Muscle layer of duodenum (tissue), 2 donors: ENCODE data around the gene GNAQ.

Experiments used
- H3K27ac ChIP-seq: one replicate; pipeline ENCODE4 v1.7.0; 2013; ENCODE audit warnings: mild to moderate bottlenecking, low read length
- H3K27me3 ChIP-seq: one replicate; pipeline ENCODE4 v1.7.0; 2013; ENCODE audit warnings: low read depth, mild to moderate bottlenecking, control low read depth, low read length
- H3K36me3 ChIP-seq, 2 donors: one replicate each; pipeline ENCODE4 v1.7.0; 2013; ENCODE audit warnings: low read length in 2 of 2, control low read depth in 1 of 2, mild to moderate bottlenecking in 1 of 2; ENCODE audit not compliant: insufficient read depth in 2 of 2, control insufficient read depth in 1 of 2
- H3K4me1 ChIP-seq, 2 donors: one replicate each; pipeline ENCODE4 v1.7.0; 2013; ENCODE audit warnings: low read length in 2 of 2, mild to moderate bottlenecking in 2 of 2, control low read depth in 1 of 2, moderate library complexity in 1 of 2; ENCODE audit not compliant: insufficient read depth in 2 of 2, control insufficient read depth in 1 of 2
- H3K4me3 ChIP-seq, 2 donors: one replicate each; pipeline ENCODE4 v1.7.0; 2013; ENCODE audit warnings: low read length in 2 of 2, low read depth in 1 of 2, mild to moderate bottlenecking in 1 of 2
- H3K9me3 ChIP-seq, 2 donors: one replicate each; pipeline ENCODE4 v1.7.0; 2013; ENCODE audit warnings: low read length in 2 of 2, control low read depth in 1 of 2, mild to moderate bottlenecking in 1 of 2; ENCODE audit not compliant: control insufficient read depth in 1 of 2
- donor health status: healthy.

The GNAQ gene

DNA sequence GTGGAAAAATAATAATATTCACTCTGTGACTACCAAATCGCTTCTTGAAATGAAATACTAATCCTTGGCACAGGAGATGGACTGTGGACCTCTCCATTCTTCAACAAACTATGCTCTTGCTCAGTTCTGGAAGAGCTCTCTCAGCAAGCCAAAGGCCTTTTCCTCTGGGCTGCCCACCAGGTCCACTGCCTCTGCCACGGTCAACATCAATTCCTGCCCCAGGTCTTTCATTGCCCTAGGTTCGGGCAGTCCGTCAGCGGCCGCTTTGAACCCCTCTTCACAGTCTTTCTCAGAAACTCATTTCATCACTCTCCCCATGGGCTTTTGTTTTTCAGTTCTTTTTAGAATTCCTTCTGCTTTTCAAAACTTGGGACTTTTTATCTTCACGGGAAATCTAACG lies 64.9 kb downstream of the GNAQ start:
- H3K27me3 ChIP-seq, result no peaks in the 10 kb centered on the region

DNA sequence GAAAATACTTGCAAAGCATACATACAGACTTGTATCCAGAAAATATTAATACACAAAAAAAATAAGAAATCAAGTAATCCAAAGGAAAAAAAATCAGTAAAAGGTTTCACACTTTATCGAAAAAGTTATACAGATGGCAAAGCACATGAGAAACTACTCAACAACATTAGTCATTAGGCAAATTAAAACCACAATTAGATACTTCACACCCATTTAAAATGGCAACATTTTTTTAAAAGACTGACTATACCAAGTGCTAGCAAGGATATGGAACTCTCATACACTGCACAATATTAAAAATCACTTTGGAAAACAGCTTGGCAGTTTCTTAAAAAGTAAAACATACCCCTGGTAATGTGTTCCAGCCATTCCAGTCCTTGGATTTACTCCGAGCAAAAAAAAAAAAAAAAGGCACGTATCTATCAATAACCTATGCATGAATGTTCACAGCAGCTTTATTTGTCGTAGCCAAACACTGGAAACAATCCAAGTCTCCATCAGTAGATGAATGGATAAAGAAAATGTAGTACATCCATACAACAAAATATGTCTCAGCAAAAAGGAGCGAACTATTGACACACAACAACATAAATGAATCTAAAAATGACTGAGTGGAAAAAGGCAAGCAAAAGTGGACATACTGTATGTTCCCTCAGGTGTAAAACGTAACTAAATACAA lies 66.0 kb downstream of the GNAQ start:
- no peaks in the 10 kb centered on the region for H3K27me3 ChIP-seq
- peaks cover 0 to 2% of the 10 kb centered on the region in 2 donors for H3K4me1 ChIP-seq
- no peaks in the 10 kb centered on the region for H3K36me3 ChIP-seq
- no peaks in the 10 kb centered on the region for H3K9me3 ChIP-seq
- H3K27ac ChIP-seq, result no peak overlapping the region
- H3K4me3 ChIP-seq, result no peak overlapping the region

More for the DNA sequence above, 64.9 kb downstream of the GNAQ start:
- Histone ChIP-seq H3K27ac (no peak overlapping the region), H3K4me1 (no peaks in the 10 kb centered on the region), H3K4me3 (no peak overlapping the region), H3K36me3 (no peaks in the 10 kb centered on the region), H3K9me3 (no peaks in the 10 kb centered on the region)

DNA sequence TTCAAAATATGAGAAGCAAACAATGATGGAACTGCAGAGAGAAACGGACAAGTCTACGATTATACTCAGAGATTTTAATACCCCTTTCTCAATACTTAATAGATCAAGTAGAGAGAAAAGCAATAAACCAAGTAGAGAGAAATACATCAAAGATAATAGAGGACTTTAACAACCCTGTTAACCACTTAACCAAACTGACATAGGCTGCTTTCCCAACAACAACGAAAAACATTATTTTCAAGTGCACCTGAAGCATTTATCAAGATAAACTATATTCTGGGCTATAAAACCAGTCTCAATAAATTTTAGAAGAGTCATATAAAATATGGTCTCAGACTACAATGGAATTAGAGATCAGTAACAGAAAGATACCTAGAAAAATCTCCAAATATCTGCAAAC lies 67.4 kb downstream of the GNAQ start:
- no peaks in the 10 kb centered on the region for H3K27me3 ChIP-seq
- H3K27ac ChIP-seq, result no peak overlapping the region
- no peaks in the 10 kb centered on the region for H3K36me3 ChIP-seq
- peaks cover 0 to 12% of the 10 kb centered on the region in 2 donors for H3K4me1 ChIP-seq
- no peak overlapping the region for H3K4me3 ChIP-seq
- no peaks in the 10 kb centered on the region for H3K9me3 ChIP-seq

DNA sequence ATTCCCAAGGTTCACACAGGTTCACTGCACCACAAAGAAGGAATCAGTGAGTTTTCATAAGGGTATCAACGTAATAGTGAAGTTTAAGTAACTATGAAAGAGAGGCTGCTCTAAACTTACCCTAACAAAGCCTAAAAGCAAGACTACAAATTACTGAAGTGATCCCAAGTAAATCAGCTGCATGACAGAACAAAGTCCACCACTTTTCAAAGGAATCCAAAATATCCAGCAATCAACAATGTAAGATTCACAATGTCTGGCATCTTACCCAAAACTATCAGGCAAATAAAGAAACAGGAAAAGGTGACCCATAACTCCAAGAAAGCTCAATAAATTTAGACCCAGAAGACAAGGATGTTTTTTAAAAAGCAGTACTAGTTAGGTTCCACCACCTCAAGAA lies 70.1 kb downstream of the GNAQ start:
- H3K4me1 ChIP-seq, result peaks cover 6 to 19% of the 10 kb centered on the region in 2 donors
- H3K9me3 ChIP-seq, result no peaks in the 10 kb centered on the region
- no peak overlapping the region for H3K27ac ChIP-seq
- no peaks in the 10 kb centered on the region for H3K27me3 ChIP-seq
- no peak overlapping the region for H3K4me3 ChIP-seq
- no peaks in the 10 kb centered on the region for H3K36me3 ChIP-seq

DNA sequence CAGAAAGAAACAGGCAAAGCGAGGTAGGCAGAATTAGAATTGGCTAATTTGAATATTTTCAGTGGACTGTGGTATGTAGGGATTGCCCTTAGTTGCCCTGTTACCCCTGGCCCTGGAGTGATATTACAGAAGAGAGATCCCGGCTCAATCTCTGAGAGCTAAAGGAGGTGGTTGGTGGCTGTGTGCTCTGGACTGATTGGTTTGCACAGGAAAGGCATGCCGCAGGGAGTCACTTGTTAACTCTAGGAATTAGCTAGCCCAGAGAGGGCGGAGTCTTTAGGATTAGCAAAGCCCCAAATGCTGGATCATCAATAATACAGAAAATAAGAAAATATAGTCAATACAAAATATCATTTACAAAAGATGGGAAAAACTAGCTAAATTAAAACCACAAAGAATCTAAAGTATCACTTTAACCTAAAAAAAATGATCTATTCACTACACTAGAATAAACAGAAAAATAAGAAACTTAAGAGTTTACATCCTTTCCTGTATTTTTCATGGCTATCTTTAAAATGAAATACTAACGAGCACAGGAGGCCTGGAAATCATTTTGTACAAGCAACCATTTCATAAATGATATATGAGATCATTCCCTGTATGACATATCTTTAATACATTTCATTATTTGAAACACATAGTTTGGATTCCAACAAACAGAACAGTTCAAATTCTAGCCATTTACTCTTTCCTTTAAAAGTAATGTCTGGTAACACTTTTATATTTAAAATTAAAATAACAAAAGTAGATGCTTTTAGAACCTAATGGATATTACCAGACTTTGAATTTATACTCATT lies 71.1 kb downstream of the GNAQ start:
- Histone ChIP-seq H3K4me3 (no peak overlapping the region), H3K4me1 (peaks cover 6 to 19% of the 10 kb centered on the region in 2 donors), H3K27me3 (no peaks in the 10 kb centered on the region), H3K9me3 (no peaks in the 10 kb centered on the region), H3K27ac (no peak overlapping the region), H3K36me3 (no peaks in the 10 kb centered on the region)

DNA sequence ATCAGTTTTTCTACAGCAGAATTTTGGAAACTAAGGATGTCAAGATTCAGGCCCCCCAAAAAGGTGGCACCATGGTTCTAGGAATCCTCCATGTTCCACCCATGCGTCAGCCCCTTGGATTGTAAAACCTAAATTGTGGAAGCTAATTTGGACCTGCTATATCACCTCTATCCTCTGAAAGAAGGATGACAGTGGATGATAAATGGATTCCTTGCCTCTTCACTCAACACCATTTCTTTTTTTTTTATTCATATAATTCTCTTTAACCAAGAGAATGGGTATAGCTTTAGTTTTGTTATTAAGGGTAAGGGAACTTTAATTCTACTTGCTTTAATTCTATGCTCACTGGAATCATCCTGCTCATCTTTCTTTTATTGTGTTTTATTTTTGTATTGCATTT lies 71.8 kb downstream of the GNAQ start:
- Histone ChIP-seq H3K36me3 (no peaks in the 10 kb centered on the region), H3K27me3 (no peaks in the 10 kb centered on the region), H3K4me3 (no peak overlapping the region), H3K9me3 (no peaks in the 10 kb centered on the region), H3K27ac (no peak overlapping the region), H3K4me1 (peaks cover 7 to 19% of the 10 kb centered on the region in 2 donors)

DNA sequence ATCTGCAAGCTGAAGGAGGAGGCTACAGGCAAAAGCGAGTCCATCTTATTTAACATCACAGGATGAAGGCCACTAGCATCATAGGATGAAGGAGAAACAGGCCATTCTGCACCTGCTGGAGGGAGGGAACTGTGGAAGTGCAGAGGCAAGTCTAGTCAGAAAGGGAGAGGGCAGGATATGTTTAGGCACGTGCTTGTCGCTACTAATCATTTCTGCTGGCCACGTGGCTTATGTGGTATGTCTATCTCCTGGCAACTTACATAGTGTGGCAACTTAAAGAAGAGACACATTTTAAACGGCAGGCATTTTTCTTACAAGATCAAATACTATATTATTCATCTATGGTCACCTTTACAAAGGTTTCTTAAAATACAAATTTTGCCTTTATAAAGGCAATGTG lies 74.0 kb downstream of the GNAQ start:
- Histone ChIP-seq H3K27ac (no peak overlapping the region), H3K4me1 (peaks cover 26 to 33% of the 10 kb centered on the region in 2 donors), H3K4me3 (no peak overlapping the region), H3K36me3 (no peaks in the 10 kb centered on the region), H3K9me3 (no peaks in the 10 kb centered on the region), H3K27me3 (no peaks in the 10 kb centered on the region)

DNA sequence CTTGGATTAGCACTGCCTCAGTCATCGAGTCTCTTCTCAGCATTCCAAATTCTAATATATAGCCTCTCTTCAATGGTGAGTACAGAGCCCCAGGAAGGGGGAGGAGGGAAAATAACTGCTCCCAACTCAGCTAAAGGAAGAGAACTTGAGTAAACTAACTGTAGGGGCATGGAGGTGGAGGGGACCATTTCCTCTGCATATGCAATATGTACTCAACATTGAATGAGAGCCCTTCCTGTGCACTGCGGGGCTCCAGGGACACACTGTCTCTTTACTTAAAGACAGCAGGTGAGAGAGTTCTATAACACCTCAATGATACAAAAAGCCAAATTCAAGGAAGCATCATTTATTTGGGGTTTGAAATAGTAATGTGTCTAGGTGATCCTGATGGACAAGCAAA lies 75.1 kb downstream of the GNAQ start:
- Histone ChIP-seq H3K9me3 (no peaks in the 10 kb centered on the region), H3K4me3 (no peak overlapping the region), H3K4me1 (peaks cover 28 to 44% of the 10 kb centered on the region in 2 donors), H3K36me3 (no peaks in the 10 kb centered on the region), H3K27ac (no peak overlapping the region), H3K27me3 (no peaks in the 10 kb centered on the region)

DNA sequence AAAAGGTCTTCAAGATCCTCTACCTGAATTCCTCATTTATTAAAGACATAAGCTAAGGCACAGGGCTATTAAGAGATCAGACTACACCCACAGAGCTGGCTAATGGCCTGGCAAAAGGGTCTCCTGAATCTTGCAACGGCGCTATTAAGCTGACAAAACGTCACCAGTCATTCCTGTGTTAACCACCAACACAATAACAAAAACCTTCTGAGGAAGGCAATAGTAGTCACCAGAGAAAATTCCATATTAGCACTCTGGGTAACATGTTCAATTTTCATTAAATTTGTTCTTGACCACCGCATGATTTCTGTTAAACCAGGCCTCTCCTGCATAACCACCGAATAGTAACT lies 77.0 kb downstream of the GNAQ start:
- Histone ChIP-seq H3K27me3 (no peaks in the 10 kb centered on the region), H3K9me3 (no peaks in the 10 kb centered on the region), H3K27ac (no peak overlapping the region), H3K36me3 (no peaks in the 10 kb centered on the region), H3K4me1 (peaks cover 28 to 34% of the 10 kb centered on the region in 2 donors), H3K4me3 (no peak overlapping the region)

DNA sequence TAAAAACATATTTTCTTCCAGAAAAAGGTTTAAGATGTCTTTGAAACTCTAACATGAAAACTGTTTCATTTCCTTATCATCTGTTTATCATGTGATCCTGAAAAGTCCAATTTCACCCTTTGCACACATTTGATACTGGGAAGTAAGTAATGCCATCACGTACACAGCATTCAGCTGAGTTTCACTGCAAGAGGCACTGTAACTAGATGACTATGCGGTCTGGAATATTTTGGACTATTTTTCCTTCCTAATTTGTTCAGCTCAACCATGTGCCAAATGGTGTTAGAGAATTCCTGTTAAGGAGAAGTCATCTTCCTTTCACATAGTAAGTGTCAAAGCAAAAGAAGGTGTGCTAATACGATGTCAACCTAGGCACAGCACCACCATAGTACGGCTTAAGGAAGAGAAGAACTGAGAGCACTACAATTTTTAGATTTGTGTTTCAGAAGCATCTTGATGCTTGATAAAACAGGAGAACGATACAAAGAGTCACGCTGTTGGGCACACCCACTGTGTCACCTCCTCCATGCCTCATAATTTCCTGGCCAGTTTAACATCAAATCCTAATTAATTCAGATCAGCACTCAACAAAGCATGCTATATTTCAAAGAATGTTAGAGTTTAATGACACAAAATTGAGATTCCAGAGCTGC lies 77.5 kb downstream of the GNAQ start:
- H3K27me3 ChIP-seq, result no peaks in the 10 kb centered on the region
- no peak overlapping the region for H3K27ac ChIP-seq
- peaks cover 31 to 38% of the 10 kb centered on the region in 2 donors for H3K4me1 ChIP-seq
- no peaks in the 10 kb centered on the region for H3K36me3 ChIP-seq
- no peaks in the 10 kb centered on the region for H3K9me3 ChIP-seq
- H3K4me3 ChIP-seq, result no peak overlapping the region

DNA sequence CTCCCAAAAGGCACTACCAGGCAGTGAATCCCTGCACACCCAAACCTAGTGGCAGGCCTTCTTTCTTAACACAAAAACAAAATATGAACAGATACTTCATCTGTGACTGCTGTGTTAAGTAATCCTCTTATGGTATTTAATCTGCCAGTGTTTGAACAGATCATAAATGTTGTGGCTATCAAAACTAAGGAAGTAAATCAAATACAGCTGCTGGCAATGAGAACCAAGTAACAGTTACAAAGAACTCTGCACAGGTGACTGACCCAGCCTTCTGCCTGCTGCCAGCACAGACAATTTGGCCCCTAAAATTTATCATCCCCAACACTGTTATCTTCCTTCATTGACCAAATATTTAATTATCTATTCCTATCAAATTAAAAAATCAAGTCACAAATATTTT lies 78.0 kb downstream of the GNAQ start:
- Histone ChIP-seq H3K9me3 (no peaks in the 10 kb centered on the region), H3K27me3 (no peaks in the 10 kb centered on the region), H3K4me3 (no peak overlapping the region), H3K36me3 (no peaks in the 10 kb centered on the region), H3K4me1 (peaks cover 33 to 44% of the 10 kb centered on the region in 2 donors), H3K27ac (peak overlapping the region; percentile 54)
